ENCODE results near the gene USF2. TPM values are rescaled to one million over a fixed set of nuclear protein-coding genes. Genes with fewer than 3 reads are reported as not detected.

The USF2 gene
- total RNA-seq, 1 experiment from 2014 or later = 123 TPM

DNA sequence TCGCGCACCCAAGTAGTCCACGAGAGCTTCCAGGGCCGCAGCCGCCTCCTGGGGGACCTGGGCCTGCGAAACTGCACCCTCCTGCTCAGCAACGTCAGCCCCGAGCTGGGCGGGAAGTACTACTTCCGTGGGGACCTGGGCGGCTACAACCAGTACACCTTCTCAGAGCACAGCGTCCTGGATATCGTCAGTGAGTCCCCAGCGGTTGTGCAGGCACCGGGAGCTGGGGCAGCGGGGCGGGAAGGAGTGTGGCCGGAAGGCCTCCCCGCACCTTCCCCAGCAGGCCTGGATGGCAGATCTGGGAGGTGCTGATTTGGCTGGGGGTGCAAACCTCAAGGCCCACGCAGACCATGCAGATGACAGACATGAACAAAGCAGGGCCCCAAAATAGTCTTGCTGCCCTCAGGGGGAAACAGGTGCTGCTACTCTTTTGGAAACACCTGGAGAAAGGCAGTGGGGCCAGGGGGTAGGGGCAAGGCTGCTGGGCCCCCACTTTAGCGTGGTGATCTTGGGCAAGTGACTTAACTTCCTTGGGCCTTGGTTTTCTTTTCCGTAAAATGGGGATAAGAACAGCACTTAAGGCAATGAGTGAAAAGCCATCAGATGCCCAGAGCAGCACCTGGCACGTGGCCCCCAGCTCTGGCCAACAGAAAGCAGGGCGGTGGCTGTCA lies 27.2 kb downstream of the USF2 start:
- no CpG with 5 or more reads among the region's 24 CpGs for WGBS (ENCODE audit: extremely low coverage, insufficient read length, low lambda C conversion rate)
- TF ChIP-seq, protein P1, sequence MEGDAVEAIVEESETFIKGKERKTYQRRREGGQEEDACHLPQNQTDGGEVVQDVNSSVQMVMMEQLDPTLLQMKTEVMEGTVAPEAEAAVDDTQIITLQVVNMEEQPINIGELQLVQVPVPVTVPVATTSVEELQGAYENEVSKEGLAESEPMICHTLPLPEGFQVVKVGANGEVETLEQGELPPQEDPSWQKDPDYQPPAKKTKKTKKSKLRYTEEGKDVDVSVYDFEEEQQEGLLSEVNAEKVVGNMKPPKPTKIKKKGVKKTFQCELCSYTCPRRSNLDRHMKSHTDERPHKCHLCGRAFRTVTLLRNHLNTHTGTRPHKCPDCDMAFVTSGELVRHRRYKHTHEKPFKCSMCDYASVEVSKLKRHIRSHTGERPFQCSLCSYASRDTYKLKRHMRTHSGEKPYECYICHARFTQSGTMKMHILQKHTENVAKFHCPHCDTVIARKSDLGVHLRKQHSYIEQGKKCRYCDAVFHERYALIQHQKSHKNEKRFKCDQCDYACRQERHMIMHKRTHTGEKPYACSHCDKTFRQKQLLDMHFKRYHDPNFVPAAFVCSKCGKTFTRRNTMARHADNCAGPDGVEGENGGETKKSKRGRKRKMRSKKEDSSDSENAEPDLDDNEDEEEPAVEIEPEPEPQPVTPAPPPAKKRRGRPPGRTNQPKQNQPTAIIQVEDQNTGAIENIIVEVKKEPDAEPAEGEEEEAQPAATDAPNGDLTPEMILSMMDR (conservative IDR thresholded peaks at IDR 0.05) = no peak
- H3K27ac ChIP-seq (ENCODE audit: insufficient read length, low read depth, low read length) = no peak overlapping the region
- no peak overlapping the region for H4K8ac ChIP-seq (replicated peaks; ENCODE audit: insufficient read length, low read depth, low read length)
- H2BK20ac ChIP-seq (ENCODE audit: low read depth, low read length, poor library complexity, severe bottlenecking) = no peak overlapping the region
- no peaks in the 10 kb centered on the region for H3K4me1 ChIP-seq (ENCODE audit: insufficient read depth, low read length)
- no peak overlapping the region for H3T11ph ChIP-seq (ENCODE audit: low read length)
- Mint-ChIP-seq H3K36me3 (ENCODE audit: insufficient read depth in 1 of 3, low read depth in 3 of 3) (no peaks in the 10 kb centered on the region), H3K4me1 (peaks cover 12% of the 10 kb centered on the region in 2 experiments), H3K9me3 (no peaks in the 10 kb centered on the region), H3K27me3 (ENCODE audit: low read depth) (peaks cover 8% of the 10 kb centered on the region), H3K4me3 (no peak overlapping the region), H3K27ac (no peak overlapping the region)
- peak; percentile 62 for DNase-seq
- H2BK120ac ChIP-seq (ENCODE audit: low read depth, low read length, poor library complexity, severe bottlenecking) = no peak overlapping the region
- no peaks in the 10 kb centered on the region for H4K20me1 ChIP-seq (ENCODE audit: control insufficient read depth, insufficient read depth, insufficient read length)
- H2BK5ac ChIP-seq (ENCODE audit: insufficient read length, low read length) = no peak overlapping the region
- H3K23me2 ChIP-seq (ENCODE audit: insufficient read length, low read depth, low read length, poor library complexity, severe bottlenecking) = no peaks in the 10 kb centered on the region
- H3K18ac ChIP-seq (ENCODE audit: insufficient read length, low read depth, low read length) = no peak overlapping the region
- no peaks in the 10 kb centered on the region for H3K79me2 ChIP-seq (ENCODE audit: insufficient read depth, low read length)
- no peak overlapping the region for H4K91ac ChIP-seq (ENCODE audit: insufficient read length, low read depth, low read length)
- no peak overlapping the region for H3K14ac ChIP-seq (ENCODE audit: insufficient read depth, low read length)
- no peak overlapping the region for H3K4ac ChIP-seq (ENCODE audit: low read depth, low read length)
- H2BK12ac ChIP-seq (ENCODE audit: insufficient read length, low read depth, low read length) = no peak overlapping the region
- H2AFZ ChIP-seq (ENCODE audit: low read length) = no peak overlapping the region
- H4K5ac ChIP-seq (ENCODE audit: insufficient read length, low read depth, low read length) = no peak overlapping the region
- no peaks in the 10 kb centered on the region for H3K79me1 ChIP-seq (ENCODE audit: insufficient read depth, low read depth, low read length, poor library complexity, severe bottlenecking)
- no peak overlapping the region for H3K9ac ChIP-seq (ENCODE audit: extremely low read depth, insufficient read length, low read length)
- no peaks in the 10 kb centered on the region for H3K9me3 ChIP-seq (ENCODE audit: control insufficient read depth, low read depth, low read length)
- no peak overlapping the region for H3K4me2 ChIP-seq (ENCODE audit: insufficient read depth, insufficient read length, low read length)
- H2BK15ac ChIP-seq (ENCODE audit: low read depth, low read length) = no peak overlapping the region
- H3K23ac ChIP-seq (ENCODE audit: insufficient read length, low read depth, low read length) = no peak overlapping the region
- H3K56ac ChIP-seq (ENCODE audit: insufficient read length, low read depth, low read length) = no peak overlapping the region
- H2AK5ac ChIP-seq (ENCODE audit: insufficient read length, low read length) = no peak overlapping the region
- no peaks in the 10 kb centered on the region for H3K27me3 ChIP-seq (ENCODE audit: insufficient read depth, low read length)
